Measurements from ENCODE around the gene OR5AU1.

GRCh38 chr14:21109377-21110138 lies 46.3 kb downstream of the OR5AU1 start:
- no peak for TF ChIP-seq EZH2phosphoT487 (IDR thresholded peaks at IDR 0.05; ENCODE audit: low read depth, severe bottlenecking, unreplicated experiment)
- TF ChIP-seq CTCF (IDR thresholded peaks at IDR 0.05; ENCODE audit: poor library complexity): no peak

All from hepatocyte (in vitro differentiated cells).